B cell (primary cell): ENCODE data around the gene SELENOV.

ENCODE experiments used
- EZH2 ChIP-seq: IDR thresholded peaks from 2 replicates; pipeline ENCODE4 v1.6.1; 2012; ENCODE audit warnings: borderline replicate concordance, low read depth, mild to moderate bottlenecking, moderate library complexity, low read length; ENCODE audit not compliant: insufficient read depth, poor library complexity, severe bottlenecking
- TF ChIP-seq, protein P1 (sequence below): fragments of 200-600 bp; IDR thresholded peaks from one replicate; pipeline ENCODE4 v1.8.0; 2022; ENCODE audit warnings: antibody characterized with exemption, mild to moderate bottlenecking

GRCh38 chr19:39518458-39518857, 3.5 kb downstream of the SELENOV start:
- TF ChIP-seq, protein P1, sequence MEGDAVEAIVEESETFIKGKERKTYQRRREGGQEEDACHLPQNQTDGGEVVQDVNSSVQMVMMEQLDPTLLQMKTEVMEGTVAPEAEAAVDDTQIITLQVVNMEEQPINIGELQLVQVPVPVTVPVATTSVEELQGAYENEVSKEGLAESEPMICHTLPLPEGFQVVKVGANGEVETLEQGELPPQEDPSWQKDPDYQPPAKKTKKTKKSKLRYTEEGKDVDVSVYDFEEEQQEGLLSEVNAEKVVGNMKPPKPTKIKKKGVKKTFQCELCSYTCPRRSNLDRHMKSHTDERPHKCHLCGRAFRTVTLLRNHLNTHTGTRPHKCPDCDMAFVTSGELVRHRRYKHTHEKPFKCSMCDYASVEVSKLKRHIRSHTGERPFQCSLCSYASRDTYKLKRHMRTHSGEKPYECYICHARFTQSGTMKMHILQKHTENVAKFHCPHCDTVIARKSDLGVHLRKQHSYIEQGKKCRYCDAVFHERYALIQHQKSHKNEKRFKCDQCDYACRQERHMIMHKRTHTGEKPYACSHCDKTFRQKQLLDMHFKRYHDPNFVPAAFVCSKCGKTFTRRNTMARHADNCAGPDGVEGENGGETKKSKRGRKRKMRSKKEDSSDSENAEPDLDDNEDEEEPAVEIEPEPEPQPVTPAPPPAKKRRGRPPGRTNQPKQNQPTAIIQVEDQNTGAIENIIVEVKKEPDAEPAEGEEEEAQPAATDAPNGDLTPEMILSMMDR, result no peak
- no peak for TF ChIP-seq EZH2
